D721Med (cell line): ENCODE measurements around the gene TSPEAR.

Experiments used
- DNase-seq: peaks from one replicate; pipeline ENCODE4 v3.0.0; 2011; ENCODE audit warnings: low spot score; ENCODE audit not compliant: insufficient read length
- FAIRE-seq: peaks from 2 replicates; lab custom pipeline; 2011; peaks lifted over from hg19 to GRCh38; lab: Jason Lieb, UNC
- CTCF ChIP-seq: IDR thresholded peaks from 2 replicates; pipeline ENCODE4 v1.5.1; 2012; ENCODE audit warnings: mild to moderate bottlenecking, control low read depth; ENCODE audit not compliant: insufficient read depth; ENCODE audit errors: missing control alignments

Gene TSPEAR

GRCh38 chr21:44535963-44536362, 175.4 kb downstream of the TSPEAR start:
- no peak for TF ChIP-seq CTCF
- no peak for FAIRE-seq
- DNase-seq, result no peak

GRCh38 chr21:44534688-44535087, 176.7 kb downstream of the TSPEAR start:
- DNase-seq, result no peak
- FAIRE-seq, result no peak
- no peak for TF ChIP-seq CTCF

- no peak for TF ChIP-seq CTCF
- FAIRE-seq, result no peak
Observed at GRCh38 chr21:44533891-44534627, 177.3 kb downstream of the TSPEAR start.

GRCh38 chr21:44533121-44533890, 178.1 kb downstream of the TSPEAR start:
- TF ChIP-seq CTCF, result no peak
- FAIRE-seq, result no peak
- no peak for DNase-seq

More at GRCh38 chr21:44533891-44534627, 177.3 kb downstream of the TSPEAR start:
- DNase-seq, result no peak

GRCh38 chr21:44532712-44533111, 178.7 kb downstream of the TSPEAR start:
- FAIRE-seq, result no peak
- DNase-seq, result no peak
- TF ChIP-seq CTCF, result no peak

- no peak for TF ChIP-seq CTCF
- FAIRE-seq (no peak), DNase-seq (no peak)
Observed at GRCh38 chr21:44531606-44532564, 179.5 kb downstream of the TSPEAR start.
